CD1c-positive myeloid dendritic cell (primary cell): ENCODE results near the gene SSBP2.
"Not testable (repeated sequence)": the region's sequence is repeated elsewhere in the genome, so short reads cannot be mapped to it uniquely, and the experiment has no call there.

Experiments
- DNase-seq: peaks from one replicate; pipeline ENCODE4 v3.0.0-alpha.2; 2016; ENCODE audit errors: extremely low spot score

Gene SSBP2

DNA sequence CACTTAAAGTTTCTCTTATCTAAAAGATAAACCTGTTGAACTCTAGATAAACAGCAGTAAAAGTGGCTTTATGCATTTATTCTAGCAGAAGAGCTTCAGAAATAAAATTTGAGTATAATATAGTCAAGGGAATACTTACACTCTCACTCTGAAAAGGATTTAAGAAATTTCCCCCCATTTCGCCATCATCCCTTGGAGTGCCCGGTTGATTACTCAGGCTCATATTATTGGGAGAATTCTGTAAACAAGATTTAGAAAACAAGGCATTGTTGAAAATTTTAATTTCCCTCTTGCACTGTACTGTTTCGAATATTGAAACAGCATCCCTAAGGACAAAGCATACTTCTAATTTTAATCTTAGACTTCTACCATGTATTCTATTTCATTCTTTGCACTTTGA, 322.5 kb downstream of the SSBP2 start:
- DNase-seq, result no peak

DNA sequence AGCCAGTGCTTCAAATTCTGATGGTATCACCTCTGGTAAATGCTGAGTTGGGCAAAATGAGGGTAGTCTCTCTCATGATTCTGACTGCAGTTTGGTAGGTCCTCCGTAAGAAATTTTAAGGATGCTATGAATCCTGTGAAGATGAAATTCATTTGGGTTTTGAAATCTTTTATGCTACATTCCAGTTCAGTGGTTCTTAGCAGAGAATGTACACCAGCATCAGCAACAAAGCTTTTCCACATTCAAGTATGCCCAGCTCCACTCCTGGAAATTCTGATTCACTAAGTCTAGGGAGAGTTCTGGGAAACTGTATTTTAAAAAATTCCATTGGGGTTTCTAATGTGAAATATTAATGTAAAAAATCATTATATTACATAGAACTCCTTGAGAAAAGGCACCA, 323.3 kb downstream of the SSBP2 start:
- no peak for DNase-seq

DNA sequence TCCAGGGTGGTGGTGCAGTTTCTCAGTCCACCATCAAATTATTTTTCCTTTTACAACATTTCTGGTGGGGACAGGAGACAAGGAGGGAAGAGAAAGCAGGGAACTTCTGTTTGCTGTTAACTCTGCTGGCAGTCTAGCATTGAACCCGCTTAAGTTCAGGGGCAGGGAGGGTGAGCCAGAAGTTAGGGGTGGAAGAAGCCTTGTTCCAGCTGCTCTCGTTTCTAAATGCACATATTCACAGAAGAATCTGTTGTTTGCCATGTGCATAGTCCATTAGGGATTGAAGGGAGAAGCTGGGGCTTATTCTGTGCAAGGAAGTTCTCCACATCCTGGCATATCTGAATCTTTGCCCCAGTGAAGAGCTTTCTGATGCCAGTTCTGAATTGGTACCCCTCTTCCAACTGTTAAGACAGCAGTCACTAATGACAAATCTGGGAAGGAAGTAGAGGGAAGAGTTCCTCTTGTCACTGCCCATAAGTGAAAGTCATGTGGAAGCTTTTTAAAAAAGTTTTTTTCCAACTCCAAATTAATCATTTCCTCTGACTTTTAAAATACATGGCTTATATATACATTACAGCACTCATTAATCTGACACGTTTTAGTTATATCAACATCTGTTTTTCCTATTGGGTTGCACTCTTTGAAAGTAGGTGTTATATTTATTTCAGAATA, 324.4 kb downstream of the SSBP2 start:
- peak; percentile 14 for DNase-seq

DNA sequence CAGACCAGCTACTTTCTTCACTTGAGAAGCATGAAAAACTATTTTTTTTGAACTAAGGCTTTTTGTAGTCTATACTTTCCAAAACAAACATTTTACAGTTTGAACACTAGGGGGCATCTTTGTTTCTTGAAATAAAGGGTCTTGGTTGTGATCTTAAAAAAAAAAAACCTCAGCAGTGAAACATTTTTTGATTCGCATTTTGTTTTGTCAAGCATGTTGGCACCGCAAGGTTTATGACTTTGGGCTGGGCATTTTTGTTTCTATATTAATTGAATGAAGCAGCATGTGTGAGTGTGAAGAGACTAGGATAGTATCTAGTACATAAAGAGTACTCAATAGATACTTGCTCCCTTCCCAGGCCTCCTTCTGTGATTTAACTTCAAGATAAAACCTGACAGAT, 325.3 kb downstream of the SSBP2 start:
- peak; percentile 67 for DNase-seq

DNA sequence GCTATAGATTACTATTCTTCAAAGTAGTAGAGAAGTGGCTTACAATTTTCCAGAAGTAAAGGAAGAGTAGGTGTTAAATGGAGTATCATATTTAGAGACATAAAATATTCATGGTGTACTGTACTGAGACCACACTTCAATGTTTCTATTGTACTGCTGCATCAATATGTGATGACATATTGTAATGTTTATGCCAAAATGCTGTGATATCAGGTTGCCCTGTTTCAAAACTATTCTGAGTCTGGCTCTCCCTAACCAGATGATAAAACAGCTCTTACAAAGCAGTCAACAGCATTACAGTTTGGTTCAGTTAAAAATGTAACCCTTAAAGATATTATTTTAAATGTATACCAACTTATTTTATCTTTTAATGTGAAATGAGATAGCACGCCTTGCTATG, 326.2 kb downstream of the SSBP2 start:
- no peak for DNase-seq

DNA sequence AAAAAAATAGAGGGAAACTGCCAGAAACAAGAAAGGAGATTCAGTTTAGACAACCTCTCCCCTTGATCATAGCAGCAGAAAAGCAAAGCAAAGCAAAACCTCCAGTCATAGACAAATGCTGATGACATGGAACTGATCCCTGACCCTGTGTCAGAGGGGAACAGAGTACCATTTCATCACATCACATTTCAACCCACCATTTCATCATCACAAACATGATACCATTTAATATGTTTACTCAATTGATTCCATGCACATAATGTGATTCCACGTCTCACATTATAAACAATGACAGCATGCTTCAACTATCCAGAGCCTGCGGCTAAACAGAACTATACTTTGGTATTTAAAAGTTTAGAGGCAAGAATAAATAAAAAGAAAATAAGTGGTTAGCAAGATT, 328.2 kb downstream of the SSBP2 start:
- peak; percentile 17 for DNase-seq

DNA sequence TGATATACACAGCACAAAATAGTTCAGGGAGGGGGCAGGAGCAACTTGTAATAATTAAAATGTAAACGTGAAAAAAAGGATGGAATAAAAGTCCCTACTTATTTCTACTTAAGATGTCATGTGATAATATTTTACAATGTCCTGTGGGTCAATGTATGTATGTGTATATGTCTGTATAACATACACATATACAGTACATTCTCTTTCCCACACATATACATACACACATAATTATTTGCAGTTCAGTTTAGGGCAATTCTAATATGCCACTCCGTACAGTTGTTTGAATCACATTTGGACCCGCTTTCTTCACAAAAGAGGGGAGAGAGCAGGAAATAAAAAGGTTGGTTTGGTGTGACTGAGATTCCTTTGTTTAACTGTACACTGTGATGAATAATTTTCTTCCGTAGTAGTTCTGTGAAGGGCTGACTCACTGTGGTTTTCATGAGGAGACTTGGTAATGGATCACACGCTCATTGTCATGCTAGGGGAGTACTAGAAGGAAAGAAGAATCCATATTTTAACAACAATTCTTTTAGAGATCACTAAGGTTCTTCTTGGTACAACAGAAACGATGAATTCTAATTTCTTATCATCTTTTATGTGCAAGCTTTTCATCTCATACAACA, 330.7 kb downstream of the SSBP2 start:
- peak; percentile 27 for DNase-seq

DNA sequence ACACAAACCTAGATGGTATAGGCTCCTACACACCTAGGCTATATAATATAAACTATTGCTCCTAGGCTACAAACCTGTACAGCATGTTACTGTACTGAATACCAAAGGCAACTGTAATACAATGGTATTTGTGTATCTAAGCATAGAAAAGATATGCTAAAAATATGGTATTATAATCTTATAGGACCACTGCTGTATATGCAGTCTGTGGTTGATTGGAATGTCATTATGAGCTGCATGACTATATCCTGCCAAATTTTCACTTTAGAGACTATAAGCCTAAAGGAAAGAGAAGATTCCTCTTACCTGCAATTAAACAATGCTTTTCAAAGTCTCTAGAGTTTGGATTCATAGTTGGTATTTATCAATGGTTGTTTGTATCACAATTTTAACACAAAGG, 332.3 kb downstream of the SSBP2 start:
- no peak for DNase-seq

DNA sequence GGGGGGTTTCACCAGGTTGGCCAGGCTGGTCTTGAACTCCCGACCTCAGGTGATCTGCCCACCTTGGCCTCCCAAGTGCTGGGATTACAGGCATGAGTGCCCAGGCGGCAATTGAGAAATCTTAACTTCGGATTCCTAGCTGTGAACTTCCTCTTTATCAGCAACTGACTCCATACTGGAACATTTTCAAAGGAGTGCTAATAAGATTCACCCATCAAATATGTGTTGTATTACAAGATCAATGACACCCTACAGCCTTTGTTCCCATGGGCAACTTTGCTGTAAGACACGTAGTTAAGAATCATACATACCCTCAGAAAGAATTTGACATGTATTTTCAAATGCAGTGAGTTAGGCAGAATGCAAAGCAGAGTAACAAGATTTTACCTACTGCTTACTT, 333.8 kb downstream of the SSBP2 start:
- no peak for DNase-seq

DNA sequence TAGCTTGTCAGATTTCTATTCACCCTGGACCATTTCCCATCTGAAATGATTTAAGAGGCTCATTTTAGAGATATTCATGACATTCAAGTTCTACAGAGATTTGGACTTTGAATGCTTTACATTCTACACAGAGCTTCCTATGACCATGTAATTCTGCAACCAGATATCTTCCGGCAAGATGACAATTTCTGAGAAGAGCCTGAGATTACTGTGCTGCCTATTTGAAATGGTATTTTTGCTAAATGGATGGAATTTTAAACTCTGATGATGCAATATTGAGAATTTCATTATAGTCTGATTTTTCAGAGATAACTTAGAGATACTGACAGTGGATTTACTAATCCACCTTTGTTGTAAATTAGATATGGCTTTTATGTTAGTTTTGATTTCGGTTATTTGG, 341.0 kb downstream of the SSBP2 start:
- no peak for DNase-seq

DNA sequence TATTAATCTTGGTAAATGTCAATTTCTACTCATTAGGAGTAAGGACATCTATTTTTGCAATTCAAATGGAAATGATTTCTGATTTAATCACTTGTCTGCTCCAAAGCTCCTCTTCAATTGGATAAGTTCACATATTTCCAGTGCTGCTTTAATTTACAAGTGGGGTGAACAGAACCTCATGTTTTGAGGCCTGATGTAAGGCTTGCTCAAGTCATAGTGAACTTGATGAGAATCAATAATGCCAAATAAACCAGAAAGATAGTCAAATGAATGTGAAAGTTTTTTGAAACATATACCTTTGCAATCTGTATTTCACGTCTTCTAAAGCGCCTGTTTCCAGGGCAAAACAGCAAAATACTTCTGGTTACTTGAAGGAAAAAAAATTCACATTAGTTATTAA, 341.5 kb downstream of the SSBP2 start:
- no peak for DNase-seq

DNA sequence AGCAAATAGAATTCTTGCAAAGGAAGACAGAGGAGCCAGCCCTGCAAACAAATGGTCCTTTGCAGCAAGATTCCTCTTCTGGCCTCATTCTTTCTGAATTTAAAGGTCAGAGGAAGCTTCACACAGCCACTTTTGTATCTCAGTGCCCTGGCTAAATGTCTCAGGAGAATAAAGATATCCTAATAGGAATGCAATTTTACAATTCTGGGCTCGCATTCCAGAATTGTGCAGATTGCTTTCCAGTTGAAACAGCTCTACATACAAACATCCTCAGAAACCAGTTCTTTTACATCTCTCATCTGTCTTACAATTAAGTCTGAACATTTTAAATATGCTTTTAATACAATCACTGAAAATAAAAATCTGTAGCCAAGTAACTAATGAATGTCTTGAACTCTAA, 342.4 kb downstream of the SSBP2 start:
- DNase-seq, result no peak

DNA sequence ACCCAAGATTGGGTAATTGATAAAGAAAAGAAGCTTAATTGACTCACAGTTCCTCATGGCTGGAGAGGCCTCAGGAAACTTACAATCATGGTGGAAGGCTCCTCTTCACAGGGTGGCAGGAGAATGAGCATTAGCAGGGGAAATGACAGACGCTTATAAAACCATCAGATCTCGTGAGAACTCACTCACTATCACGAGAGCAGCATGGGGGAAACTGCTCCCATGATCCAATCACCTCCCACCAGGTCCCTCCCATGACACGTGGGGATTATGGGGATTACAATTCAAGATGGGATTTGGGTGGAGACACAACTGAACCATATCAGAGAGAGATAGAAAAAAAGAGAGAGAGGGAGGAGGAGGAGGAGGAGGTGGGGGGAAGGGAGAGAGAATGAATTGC, 343.1 kb downstream of the SSBP2 start:
- DNase-seq, result not testable (repeated sequence)

DNA sequence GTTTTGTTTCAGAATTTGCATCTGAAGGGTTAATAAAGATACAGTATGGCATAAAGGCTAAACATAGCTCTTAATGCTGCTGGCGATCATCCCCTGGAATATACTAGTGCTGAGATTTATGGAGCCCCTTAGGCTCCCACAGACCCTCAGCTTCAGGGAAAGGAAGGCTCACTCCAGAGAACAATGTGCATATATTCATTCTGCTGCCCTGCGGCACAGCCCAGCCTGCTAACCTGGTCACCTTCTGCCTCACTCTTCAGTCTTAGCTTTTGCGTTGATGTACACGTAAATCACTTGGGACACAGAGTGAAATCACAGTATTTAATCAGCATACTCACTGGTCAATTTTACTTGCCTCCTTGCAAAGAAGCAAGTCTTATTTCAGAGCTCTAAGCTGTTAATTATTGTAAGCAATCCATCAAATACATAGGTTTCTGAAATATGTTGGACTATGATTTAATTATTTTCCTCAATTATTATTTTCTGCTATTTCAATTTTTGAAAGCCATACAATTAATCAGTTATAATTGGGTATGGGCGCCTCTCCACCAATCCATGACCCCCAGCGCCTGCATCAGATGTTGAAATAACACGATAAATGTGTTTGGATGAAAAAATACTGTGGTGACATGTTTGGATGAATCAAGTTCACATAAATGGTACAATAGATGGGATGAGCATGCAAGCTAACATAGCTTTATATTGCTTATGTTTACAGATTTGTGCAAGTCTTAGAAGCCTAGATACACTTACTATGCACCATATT, 345.6 kb downstream of the SSBP2 start:
- DNase-seq, result no peak

DNA sequence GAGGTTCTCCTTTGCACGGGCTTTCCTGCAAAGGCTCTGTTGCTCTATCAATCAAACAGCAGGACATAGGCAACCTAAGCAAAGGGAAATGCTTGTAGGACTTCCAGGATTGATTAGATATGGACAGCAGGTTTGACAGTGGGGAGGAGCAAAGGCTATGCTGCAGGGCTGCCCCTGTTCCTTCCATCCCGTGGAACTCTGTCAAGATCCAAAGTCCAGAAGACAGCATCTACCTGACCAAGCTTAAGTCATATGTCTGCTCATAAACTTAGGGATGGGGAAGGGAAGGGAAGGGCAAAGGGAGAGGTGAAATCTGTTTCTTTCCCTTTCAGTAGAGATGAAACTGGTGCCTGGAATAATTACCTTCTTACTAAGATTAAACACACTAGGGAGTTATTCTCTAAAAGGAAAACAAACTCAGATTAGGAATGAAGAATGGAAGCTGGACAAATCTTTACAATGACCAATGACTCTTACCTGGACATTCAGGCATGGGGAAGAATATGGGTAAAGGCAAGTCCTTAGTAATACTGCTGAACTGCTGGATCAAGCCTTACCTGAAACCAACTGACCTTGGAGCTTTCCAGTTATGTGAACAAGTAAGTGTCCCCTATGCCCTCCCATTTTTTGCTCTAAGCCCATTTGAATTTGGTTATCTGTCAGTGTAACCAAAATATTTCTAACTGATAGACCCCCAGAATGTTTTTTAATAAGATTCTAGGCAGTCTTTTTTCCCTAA, 348.5 kb downstream of the SSBP2 start:
- no peak for DNase-seq

DNA sequence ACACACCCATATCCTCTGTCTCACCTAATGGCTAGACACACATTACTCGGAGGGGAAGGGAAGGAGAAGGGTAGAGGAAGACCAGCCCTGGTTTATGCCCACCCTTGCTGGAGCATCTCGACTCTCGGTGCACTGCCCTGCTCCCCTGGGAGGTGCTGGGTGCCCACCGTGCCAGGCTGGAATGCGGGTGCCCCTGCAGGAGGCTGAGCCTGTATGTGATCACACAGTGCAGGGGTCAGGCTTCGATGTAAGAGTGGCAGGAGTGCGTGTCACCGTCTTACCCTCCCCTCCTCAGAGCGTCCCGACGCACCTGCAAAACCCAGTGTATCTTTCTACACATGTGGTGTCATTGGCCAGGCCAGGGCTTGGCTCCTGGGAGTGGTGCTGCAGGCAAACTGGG, 349.6 kb downstream of the SSBP2 start:
- no peak for DNase-seq

DNA sequence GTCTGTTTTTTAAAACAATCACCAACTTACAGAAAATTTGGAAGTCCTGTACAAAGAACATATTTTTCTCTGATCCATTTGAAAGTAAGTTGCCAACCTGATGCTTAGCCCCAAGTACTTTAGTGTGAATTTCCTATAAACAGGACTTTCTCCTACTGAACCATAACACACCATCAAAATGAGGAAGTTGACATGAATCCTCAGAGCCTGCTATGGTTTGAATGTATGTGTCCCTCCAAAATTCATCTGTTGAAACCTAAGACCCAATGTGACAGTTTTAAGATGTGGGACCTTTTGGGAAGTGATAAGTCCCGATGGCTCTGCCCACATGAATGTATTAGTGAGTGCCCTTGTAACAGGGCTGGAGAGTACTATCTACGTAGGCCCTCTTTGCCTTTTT, 350.5 kb downstream of the SSBP2 start:
- DNase-seq, result peak; percentile 15

DNA sequence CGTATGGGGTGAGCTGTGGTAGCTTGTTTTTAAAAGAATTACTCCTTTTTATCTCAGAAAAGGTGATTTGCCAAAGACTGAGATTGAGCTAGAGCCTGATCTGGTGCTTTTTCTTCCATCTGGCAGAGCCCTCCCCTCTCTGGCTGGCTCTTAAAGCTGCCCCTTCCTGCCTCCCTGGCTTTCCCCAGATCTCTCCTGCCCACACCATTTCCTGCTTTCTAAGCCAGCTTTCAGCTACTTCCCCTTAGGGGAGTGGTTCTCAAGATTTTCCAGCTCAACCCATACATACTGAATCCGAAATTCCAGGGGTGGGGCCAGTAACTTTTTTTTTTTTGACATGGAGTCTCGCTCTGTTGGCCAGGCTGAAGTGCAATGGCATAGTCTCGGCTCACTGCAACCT, 352.2 kb downstream of the SSBP2 start:
- DNase-seq, result peak; percentile 29

DNA sequence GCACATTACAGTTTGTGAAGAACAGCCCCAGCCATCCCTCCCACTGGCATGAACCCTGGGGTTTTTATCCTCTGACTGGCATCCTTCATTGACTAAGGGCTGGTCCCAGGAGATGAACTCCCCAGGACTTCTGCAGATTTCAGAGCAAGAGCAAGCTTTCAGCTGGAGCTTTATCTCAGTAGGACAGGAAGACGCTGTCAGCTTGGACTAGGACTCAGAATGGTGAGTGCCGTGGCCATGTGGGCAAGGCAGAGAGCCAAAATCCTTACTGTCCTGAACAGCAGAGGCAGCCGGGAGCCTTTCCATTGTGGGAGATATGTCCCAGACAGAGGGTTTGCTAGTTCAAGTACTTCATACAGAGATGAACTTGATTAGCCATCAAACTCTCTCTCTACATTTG, 353.7 kb downstream of the SSBP2 start:
- no peak for DNase-seq

DNA sequence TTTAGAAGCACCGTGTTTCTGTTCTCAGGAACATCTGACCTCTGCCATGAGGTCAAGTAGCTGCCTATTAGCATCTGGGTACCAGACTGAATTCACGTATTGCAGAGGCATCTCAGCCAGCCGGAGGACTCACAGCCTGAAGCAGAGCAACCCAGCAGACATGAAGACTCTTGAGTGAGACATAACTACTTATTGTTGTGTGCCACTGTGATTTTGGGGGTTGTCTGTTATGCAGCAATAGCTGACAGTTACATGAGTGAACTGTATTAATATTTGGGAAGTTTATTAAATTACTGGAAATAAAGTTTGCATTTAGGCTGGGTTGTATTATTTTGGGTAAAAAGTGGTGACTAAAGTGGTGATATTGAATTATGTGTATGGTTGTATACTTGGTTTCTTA, 355.6 kb downstream of the SSBP2 start:
- DNase-seq, result no peak

DNA sequence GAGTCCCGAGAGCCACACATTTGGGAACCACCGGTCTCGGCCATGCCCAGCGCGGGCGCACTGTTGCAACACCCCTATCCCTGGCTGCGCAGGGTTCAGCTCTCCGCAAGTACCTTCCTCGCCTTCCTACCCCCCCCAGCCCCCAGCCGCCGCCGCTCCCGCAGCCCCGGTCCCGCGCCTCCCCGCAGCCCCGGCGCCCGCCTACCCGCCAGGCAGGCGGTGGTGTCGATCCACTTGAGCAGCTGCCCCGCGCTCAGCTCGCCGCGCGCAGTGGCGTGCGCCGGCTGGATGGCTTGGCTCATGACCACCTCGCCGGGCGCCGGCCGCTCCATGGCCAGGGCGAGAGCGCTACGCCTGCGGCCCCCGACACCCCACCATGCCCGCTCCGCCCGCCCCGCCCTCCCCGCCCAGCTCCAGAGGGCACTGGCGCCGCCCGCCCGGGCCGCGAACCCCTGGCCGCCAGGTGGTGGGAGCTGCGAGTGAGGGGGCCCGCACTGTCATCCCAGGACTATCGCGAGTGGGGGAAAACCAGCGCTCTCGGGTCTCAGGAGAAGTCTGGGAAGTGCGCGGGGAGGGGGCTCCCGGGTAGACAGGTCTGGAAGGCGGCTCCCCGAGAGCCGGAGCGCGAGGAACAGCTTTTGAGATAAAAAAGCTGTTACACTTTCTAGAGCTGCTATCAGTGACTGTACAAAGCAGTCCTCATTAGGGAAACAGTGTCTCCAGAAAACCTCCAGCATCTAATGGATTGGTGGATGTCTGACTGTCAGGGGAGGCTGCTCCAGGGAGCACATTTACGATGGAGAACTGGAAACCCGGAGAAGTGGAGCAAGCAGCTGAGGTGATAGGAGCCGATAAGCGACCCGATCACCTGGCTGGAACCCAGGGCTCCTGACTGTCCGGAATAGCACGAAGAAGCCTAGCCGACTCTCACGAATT, 356.8 kb downstream of the SSBP2 start, which contains the start of gene ACOT12:
TSS of gene ACOT12 (minus strand) at position 352 of the 936 bp plus-strand sequence. CDS start at position 332, 20 bp downstream.
- no peak for DNase-seq
